Uterus (tissue), 2 donors: ENCODE results near the gene C11orf98.

Source experiments
- CTCF ChIP-seq, 4 experiments: fragments of 200-600 bp in 2 of 4; fragments of 450-650 bp in 2 of 4; sonication (generic) in 2 of 4; IDR thresholded peaks; one replicate each; pipeline ENCODE4 v1.5.1; 2016 to 2019; ENCODE audit warnings: antibody characterized with exemption in 4 of 4, mild to moderate bottlenecking in 2 of 4, moderate library complexity in 1 of 4
- POLR2A ChIP-seq, 2 donors: fragments of 450-650 bp; IDR thresholded peaks; one replicate each; pipeline ENCODE4 v1.6.1; 2016; ENCODE audit warnings: antibody characterized with exemption in 2 of 2, mild to moderate bottlenecking in 1 of 2, moderate library complexity in 1 of 2

- no peak for TF ChIP-seq CTCF (IDR thresholded peaks at IDR 0.05)
- no peak for TF ChIP-seq POLR2A (IDR thresholded peaks at IDR 0.05)
Observed at GRCh38 chr11:62654297-62654696, 10.7 kb downstream of the C11orf98 start.
